Lower leg skin (tissue), 4 donors: ENCODE data around the gene GATA5. TPM values are rescaled to one million over a fixed set of nuclear protein-coding genes. Genes with fewer than 3 reads are reported as not detected.

ENCODE experiments used
- DNase-seq, 2 donors: peaks; one replicate each; pipeline ENCODE4 v3.0.0-alpha.2; 2019; ENCODE audit warnings: low spot score in 2 of 2
- H3K4me3 ChIP-seq: fragments of 200-600 bp; sonication (generic); 2 replicates; pipeline ENCODE4 v1.5.1; 2017; ENCODE audit warnings: mild to moderate bottlenecking, low read depth; ENCODE audit not compliant: poor library complexity, severe bottlenecking
- CTCF ChIP-seq, 3 donors: fragments of 450-650 bp; IDR thresholded peaks; one replicate each; pipeline ENCODE4 v1.5.1; 2016; ENCODE audit warnings: antibody characterized with exemption in 3 of 3, mild to moderate bottlenecking in 3 of 3, moderate library complexity in 2 of 3
- POLR2A ChIP-seq, 2 donors: fragments of 450-650 bp; IDR thresholded peaks; one replicate each; pipeline ENCODE4 v1.6.1; 2016 to 2017; ENCODE audit warnings: antibody characterized with exemption in 2 of 2, mild to moderate bottlenecking in 1 of 2, moderate library complexity in 1 of 2
- WGBS, 2 donors: methylation state at CpG; one replicate each; pipeline ENCODE4 v1.1.5; 2018; 5-methylcytosine and 5-hydroxymethylcytosine counted together
- intact Hi-C: fragments of 100-400 bp; cut with DNase I; formaldehyde crosslinking; loops from one replicate; pipeline ENCODE4 v1.15.0; 2023; ENCODE audit warnings: low total_unique reads
- total RNA-seq, 4 donors: library from RNA; depleted of rRNA; stranded (reverse); fragments of >200 nt; gene quantifications; one replicate each; pipeline ENCODE4 v1.1.0, GENCODE V29; 2016

Gene GATA5
- total RNA-seq, 4 donors from 2014 or later = 1.1 to 2.4 (median 1.6) TPM; not detected in 1

GRCh38 chr20:62423326-62423706 is 52.5 kb downstream of the GATA5 start:
- intact Hi-C loops = no loop called here
- WGBS, 2 donors = 13 to 30% methylated on average over 3 to 6 of the region's 10 CpGs
- no peak for TF ChIP-seq POLR2A (IDR thresholded peaks at IDR 0.05)
- no peak for TF ChIP-seq CTCF (IDR thresholded peaks at IDR 0.05)
- no peak overlapping the region for H3K4me3 ChIP-seq
- DNase-seq = no peak

- DNase-seq = no peak
- no peak for TF ChIP-seq POLR2A (IDR thresholded peaks at IDR 0.05)
- no peak for TF ChIP-seq CTCF (IDR thresholded peaks at IDR 0.05)
- intact Hi-C loops = no loop called here
- WGBS, 2 donors = 82 to 84% methylated on average over 12 to 13 of the region's 20 CpGs
- H3K4me3 ChIP-seq = no peak overlapping the region
These were observed 53.0 kb downstream of the GATA5 start for GRCh38 chr20:62422636-62423325.

- WGBS, 2 donors = 72 to 95% methylated on average over 6 of the region's 6 CpGs
- intact Hi-C loops = no loop called here
- H3K4me3 ChIP-seq = no peak overlapping the region
- DNase-seq = no peak
- TF ChIP-seq CTCF (IDR thresholded peaks at IDR 0.05) (no peak), POLR2A (IDR thresholded peaks at IDR 0.05) (no peak)
These were observed 54.1 kb downstream of the GATA5 start for GRCh38 chr20:62421716-62421990.

GRCh38 chr20:62420846-62421715 is 54.7 kb downstream of the GATA5 start:
- DNase-seq = no peak
- intact Hi-C loops = no loop called here
- H3K4me3 ChIP-seq = no peak overlapping the region
- TF ChIP-seq CTCF (IDR thresholded peaks at IDR 0.05) (peak in 1 of 3 donors; percentile 8), POLR2A (IDR thresholded peaks at IDR 0.05) (no peak)
- 85 to 86% methylated on average over 18 to 24 of the region's 24 CpGs for WGBS, 2 donors

- intact Hi-C loops = no loop called here
- no peak for DNase-seq
- TF ChIP-seq CTCF (IDR thresholded peaks at IDR 0.05) (no peak), POLR2A (IDR thresholded peaks at IDR 0.05) (no peak)
- 60 to 71% methylated on average over 3 to 9 of the region's 9 CpGs for WGBS, 2 donors
- no peak overlapping the region for H3K4me3 ChIP-seq
These were observed 56.0 kb downstream of the GATA5 start for GRCh38 chr20:62419759-62420158.
